WI38 (cell line): Measurements from ENCODE around the gene VAPA.
"Not testable (repeated sequence)": the region's sequence is repeated elsewhere in the genome, so short reads cannot be mapped to it uniquely, and the experiment has no call there.

Experiments used
- H3K4me3 ChIP-seq: 2 replicates; pipeline ENCODE4 v1.5.1; 2011; ENCODE audit warnings: low read depth, mild to moderate bottlenecking, control low read depth, low read length
- TF ChIP-seq, protein P1 (sequence below): IDR thresholded peaks from 2 replicates; pipeline ENCODE4 v1.5.1; 2012; ENCODE audit warnings: low read depth, mild to moderate bottlenecking, control low read depth, low read length

Gene VAPA

DNA sequence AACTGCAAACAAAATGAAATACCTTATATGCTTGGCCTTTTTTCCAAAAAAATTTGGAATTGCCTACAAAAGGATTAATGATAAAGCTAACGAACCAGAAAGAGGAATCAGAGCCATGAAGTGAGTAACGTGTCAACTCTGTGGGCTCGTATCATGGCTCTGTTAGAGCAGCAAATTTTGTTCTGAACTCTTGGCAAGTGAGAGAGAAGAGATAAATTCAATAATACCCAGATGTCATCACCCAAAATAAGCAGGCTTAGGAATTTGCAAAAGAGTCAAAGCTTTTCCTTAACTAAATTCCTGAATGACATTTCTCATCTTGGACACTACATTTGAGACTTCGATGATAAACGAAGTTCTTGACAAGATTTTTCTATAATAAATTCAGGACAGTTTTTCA lies 23.6 kb upstream of the VAPA start:
- no peak overlapping the region for H3K4me3 ChIP-seq
- TF ChIP-seq, protein P1, sequence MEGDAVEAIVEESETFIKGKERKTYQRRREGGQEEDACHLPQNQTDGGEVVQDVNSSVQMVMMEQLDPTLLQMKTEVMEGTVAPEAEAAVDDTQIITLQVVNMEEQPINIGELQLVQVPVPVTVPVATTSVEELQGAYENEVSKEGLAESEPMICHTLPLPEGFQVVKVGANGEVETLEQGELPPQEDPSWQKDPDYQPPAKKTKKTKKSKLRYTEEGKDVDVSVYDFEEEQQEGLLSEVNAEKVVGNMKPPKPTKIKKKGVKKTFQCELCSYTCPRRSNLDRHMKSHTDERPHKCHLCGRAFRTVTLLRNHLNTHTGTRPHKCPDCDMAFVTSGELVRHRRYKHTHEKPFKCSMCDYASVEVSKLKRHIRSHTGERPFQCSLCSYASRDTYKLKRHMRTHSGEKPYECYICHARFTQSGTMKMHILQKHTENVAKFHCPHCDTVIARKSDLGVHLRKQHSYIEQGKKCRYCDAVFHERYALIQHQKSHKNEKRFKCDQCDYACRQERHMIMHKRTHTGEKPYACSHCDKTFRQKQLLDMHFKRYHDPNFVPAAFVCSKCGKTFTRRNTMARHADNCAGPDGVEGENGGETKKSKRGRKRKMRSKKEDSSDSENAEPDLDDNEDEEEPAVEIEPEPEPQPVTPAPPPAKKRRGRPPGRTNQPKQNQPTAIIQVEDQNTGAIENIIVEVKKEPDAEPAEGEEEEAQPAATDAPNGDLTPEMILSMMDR = no peak

DNA sequence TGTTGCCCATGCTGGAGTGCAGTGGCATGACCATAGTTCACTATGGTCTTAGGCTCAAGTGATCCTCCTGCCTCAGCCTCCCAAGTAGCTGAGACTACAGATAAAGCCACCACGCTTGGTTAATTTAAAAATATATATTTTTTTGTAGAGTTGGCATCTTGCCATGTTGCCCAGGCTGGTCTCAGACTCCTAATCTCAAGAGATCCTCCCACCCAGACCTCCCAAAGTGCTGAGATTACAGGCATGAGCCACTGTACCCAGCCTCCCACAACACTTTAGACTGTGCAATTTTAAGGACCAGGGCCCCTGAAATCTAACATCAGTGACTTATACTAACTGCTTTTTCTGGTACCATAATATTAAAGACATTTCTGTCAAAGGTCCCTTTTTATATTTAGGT lies 22.9 kb upstream of the VAPA start:
- TF ChIP-seq, protein P1 = no peak
- no peak overlapping the region for H3K4me3 ChIP-seq

DNA sequence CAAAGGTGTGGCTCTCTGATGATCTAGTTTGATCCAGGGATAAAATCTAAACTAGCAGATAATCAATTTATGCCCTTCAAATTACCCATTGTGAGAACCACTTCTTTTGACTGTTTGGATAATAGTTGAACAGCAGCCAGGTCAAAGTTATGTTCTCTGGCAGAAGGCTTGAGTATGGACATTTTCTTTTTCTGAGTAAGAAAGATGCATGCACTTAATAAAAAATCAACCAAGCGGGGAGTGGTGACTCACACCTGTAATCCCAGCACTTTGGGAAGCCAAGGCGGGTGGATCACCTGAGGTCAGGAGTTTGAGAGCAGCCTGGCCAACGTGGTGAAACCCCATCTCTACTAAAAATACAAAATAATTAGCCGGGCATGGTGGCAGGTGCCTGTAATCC lies 22.3 kb upstream of the VAPA start:
- H3K4me3 ChIP-seq = not testable (repeated sequence)

DNA sequence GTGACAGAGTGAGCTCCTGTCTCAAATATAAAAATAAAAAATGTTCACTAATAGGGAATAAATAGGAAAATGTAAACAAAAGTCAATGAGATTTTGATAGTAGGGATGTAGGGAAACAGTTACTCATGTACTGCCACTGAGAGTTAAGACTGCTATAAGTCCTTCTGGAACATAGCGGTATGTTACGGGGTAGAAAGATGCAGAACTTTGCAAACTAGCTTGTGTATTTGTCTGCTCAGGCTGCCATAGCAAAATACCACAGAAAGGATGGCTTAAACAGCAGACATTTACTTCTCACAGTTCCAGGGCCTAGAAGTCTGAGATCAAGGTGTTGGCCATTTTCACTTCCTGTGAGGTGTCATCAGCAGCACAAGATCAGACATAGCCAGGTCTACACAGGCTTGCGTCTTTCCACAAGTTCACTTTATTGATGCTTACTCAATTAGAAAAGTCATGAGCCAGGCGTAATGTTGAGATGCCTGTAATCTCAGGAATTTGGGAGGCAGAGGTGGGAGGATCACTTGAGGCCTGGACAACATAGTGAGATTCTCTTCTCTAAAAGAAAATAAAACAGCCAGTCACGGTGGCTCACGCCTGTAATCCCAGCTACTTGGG lies 19.3 kb upstream of the VAPA start:
- TF ChIP-seq, protein P1 = no peak
- H3K4me3 ChIP-seq = no peak overlapping the region

DNA sequence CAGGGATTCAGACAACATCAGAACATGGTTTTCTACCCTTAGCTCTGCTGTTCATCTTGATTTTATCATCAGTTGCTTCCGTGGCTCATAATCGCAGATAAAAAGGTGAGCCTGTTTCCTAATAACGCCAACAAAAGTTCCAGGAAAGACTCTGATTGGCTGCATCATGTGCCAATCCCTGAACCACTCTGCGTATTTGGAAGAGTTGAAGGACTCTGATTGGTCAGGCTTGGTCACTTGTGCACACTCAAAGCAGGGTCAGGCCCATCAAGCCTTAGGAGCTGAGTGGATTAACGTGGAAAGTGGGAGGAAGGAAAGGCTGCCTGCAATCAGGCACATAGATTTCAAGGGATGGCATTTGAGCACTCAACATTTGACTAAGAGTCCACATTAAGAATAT lies 16.7 kb upstream of the VAPA start:
- H3K4me3 ChIP-seq = no peak overlapping the region
- TF ChIP-seq, protein P1 = no peak

DNA sequence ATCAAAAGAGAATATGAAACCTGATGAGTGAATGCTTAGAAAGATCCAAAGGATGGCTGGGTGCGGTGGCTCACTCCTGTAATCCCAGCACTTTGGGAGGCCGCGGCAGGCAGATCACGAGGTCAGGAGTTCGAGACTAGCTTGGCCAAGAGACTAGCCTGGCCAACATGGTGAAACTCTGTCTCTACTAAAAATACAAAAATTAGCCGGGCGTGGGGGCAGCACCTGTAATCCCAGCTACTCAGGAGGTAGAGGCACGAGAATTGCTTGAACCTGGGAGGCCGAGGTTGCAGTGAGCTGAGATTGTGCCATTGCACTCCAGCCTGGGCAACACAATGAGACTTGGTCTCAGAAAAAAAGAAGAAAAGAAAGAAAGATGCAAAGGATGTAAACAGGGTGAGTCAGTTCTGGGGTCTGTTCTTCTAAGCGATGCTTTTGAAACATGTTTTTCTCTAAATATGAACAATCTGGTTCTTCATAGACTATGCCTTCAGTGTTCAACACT lies 16.0 kb upstream of the VAPA start:
- not testable (repeated sequence) for H3K4me3 ChIP-seq

DNA sequence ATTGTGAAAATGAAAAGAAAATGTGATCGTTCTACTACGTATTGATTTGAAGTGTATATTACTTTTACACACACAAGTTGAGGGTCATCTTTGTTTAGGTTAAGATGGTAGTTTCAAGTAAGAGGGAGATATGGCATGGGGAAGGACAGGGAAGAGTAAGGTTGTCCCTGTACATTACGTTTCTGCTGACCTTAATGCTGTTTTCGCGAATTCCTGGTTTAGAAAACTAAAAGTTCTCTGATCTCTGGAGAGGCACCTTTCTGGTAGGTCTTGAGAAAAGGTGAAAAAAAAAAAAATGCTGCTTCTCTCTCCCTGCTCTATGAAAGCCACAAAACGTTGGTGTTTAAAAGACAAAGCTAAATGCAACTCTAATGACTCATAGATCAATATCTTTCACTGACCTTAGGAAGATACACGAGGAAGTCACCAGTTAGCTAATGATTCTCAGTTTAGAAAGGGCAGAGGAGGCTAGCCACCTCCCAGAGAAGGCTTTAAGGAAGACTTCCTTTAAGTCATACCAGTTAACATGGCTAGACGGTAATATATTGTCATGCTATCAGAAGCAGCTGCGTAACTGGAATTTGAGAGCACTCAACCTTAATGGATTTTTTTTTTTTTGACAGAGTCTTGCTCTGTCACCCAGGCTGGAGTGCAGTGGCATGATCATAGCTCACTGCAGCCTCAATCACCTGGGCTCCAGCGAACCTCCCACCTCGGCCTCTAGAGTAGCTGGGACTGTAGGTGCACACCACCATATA lies 14.8 kb upstream of the VAPA start:
- TF ChIP-seq, protein P1 = no peak
- H3K4me3 ChIP-seq = no peak overlapping the region

DNA sequence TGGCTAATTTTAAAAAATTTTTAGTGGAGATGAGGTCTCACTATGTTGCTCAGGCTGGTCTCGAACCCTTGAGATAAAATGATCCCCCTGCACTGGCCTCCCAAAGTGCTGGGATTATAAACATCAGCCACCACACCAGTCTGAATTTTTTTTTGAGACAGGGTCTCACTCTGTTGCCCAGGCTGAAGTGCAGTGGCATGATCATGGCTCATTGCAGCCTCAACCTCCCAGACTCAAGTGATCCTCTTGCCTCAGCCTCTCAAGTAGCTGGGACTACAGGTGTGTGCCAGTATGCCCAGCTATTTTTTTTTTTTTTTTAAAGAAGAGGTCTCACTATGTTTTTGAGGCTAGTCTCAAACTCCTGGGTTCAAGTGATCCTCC lies 14.3 kb upstream of the VAPA start:
- H3K4me3 ChIP-seq = not testable (repeated sequence)

DNA sequence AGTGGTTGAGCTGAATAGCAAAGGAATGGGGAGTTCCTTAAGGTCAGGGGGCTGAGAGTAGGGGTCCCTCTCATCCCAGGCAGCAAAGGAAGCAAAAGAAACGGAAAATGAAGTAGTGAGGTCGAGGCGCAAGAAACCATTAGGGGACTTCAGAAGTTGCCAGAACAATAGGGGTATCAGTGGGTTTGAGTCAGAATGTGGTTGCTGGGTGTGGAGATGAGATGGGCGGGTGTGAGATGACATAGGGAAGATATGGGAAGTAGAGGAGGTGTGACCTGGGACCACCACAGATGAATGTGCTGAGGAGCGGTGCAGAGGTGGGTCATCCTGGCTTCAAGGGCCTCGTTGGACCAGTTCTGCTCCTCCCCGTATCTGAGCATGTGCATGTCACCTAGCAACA lies 13.1 kb upstream of the VAPA start:
- no peak overlapping the region for H3K4me3 ChIP-seq
- TF ChIP-seq, protein P1 = no peak
